KBM-7 (cell line): Measurements from ENCODE around the gene OR13C3.
"Not testable (repeated sequence)": the region's sequence is repeated elsewhere in the genome, so short reads cannot be mapped to it uniquely, and the experiment has no call there.

Source experiments
- DNase-seq: peaks from one replicate; pipeline ENCODE4 v3.0.0-alpha.2; 2015
- in situ Hi-C: fragments of 300-500 bp; cut with MboI; formaldehyde crosslinking; loops from 2 replicates; pipeline ENCODE4 v1.14.3; 2020; ENCODE audit warnings: low sequenced_read_pairs, low pct_unique_long_range_greater_than_20kb, mixed read lengths

Gene OR13C3

DNA sequence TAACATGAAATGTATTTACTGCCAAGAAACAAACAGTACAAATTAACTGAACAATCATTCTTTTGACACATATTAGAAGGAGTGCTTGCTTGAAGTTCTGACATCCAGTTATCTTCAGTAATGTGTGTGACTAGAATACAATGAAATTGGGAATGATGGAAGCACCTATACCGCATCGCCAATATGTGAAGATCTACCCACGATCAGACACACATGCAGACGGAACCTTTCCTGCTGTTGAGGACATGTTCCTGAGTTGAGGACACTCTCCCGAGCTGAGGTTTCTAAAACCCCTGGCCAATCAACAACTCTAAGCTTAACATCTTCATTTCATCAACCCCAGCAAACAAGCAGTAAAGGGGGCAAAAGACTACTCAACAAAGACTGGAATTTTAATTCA, at the start of gene OR13C3:
Gene OR13C3 (minus strand): TSS at position 101 of the 400 bp plus-strand sequence. CDS start 133 bp downstream, outside the sequence.
- no peak for DNase-seq
- in situ Hi-C loops: no loop called here

DNA sequence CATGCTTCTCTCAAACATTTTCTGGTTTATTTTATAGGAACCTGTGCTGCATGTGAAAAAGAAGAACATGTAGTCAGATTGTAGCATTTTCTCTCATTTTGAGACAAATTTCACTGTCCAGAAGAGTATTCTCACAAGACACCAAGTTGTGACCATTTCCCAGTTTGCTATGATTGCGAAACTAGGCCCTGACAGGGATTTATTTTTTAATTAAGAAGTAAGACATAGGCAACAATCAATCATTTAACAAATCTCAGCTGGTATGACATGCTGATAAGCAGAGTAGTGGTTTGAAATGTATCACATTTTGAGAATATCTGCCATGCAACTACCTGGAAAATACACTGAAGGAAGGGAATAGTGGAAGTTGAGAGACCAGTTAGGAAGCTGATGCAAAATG, 43.9 kb upstream of the OR13C3 start:
- in situ Hi-C loops: no loop called here
- DNase-seq: no peak

DNA sequence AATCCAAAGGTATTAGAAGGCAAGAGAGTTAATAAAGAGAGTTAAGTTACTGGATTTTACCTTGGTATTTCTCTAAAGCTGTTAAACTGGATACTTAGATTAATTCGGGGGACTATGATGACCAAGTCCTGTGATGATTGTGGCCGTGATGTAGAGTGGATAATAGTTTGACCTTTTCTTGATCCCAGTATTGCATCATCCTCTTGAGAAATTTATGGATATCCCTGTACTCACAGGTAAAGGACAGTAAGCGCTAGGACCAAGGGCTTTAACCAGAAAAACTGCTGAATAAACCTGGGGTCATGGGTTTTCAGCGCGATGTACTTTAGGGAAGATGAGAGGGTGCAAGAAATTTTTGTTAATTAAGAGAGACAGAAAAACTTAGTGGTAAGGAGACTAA, 40.6 kb upstream of the OR13C3 start:
- in situ Hi-C loops: no loop called here
- no peak for DNase-seq

DNA sequence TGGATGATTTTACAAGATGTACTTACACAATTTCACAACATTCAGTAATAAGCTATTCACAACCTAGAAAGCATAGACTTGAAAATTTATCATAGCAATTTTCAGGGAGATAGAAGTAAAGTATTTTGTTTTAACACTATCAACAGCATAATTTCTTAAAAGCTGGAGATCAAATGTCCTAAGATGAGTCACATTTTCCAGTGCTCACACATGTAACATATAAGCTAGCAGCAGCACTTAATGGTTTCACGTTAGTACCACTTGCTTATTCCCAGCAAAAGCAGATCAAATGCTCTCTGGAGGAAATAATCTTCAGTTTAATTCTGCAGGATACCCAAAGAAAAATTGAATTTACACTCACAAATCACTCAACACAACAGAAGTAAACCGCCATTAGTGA, 38.8 kb upstream of the OR13C3 start:
- DNase-seq: no peak
- in situ Hi-C loops: no loop called here

DNA sequence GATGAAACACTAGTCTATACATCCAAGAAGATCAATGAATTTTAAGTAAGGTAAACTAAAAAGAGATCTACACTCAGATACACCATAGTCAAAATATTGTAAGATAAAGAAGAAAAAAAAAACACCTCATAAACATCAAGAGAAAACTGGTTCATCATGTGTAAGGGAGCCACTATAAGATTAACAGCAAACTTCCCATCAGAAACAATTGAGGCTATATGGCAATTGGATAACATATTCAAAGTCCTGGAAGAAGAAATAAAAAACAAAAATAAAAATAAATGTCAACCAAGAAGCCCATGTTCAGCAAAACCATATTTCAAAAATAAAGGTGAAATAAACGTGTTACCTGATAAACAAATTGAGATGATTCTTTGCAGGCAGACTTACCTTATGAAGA, 36.0 kb upstream of the OR13C3 start:
- no peak for DNase-seq
- in situ Hi-C loops: no loop called here

DNA sequence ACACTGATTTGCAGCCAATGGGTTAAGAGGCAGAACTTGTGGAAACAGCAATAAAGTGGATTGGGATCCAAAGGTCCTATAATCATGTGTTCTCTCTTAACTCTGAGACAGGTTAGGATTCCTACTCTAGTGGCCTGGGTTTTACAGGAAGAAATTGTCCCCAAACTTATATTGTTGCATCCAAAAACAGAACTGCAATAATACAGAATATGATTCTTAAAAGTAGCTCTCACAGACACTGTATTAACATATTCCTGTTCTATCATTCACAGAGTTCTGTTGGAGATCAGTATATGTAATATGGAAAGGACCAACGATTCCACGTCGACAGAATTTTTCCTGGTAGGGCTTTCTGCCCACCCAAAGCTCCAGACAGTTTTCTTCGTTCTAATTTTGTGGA, 32.2 kb upstream of the OR13C3 start, which contains the start of gene OR13C8:
Gene OR13C8 (plus strand): TSS at position 301 of the 400 bp plus-strand sequence. CDS start 0 bp downstream, at position 301.
- in situ Hi-C loops: no loop called here
- DNase-seq: no peak

DNA sequence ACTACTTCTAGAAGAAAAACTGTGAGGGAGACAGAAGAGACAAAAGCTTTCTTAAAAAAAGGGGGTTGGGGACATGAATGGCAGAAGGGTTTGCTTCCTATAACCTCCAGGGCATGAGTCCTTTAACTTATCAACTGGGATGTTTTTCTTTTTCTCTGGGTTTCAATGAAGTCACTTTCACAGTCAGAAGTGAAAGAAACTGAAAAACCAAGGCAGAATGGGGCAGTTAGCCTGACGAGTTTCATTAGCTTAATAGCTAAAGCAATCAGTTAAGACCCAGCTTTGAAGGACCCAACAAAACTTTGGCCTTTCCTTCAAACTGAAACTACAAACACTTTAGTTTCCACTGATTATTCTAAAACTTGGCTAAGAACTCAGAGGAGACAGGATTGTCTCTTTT, 27.7 kb upstream of the OR13C3 start:
- in situ Hi-C loops: no loop called here
- no peak for DNase-seq

DNA sequence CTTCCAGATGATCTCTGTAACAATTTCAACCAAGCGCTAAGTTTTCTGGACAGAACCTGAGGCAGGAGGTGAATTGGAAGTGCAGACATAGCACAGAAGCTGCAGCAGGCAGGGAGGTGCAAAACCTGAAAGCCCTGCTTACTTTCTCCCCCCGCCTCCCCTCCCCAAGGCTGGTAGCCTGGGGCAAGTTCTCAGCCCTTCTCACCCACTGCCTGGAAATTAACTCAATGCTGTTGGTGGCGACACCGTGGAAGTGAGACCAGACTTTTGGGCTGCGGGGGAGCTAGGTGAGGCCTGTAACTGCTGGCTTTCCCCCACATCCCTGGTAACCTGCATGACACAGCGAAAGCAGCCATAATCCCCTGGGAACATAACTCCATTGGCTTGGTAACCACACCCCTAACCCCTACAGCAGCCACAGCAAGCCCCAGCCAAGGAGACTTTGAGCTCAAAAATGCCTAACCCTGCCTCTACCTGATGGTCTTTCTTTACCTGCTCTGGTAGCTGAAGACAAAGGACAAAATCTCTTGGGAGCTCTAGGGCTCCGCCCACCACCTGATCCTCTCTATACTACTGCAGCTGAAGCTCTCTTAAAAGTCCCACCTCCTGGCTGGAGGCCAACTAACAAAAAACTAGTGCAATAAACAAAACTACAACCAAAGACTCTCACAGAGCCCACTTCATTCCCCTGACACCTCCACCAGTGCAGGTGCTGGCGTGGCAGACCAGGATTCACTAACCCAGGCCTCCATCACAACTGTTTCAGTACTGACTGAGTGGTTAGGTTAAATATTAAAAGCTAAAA, 20.4 kb upstream of the OR13C3 start:
- in situ Hi-C loops: no loop called here
- DNase-seq: no peak

DNA sequence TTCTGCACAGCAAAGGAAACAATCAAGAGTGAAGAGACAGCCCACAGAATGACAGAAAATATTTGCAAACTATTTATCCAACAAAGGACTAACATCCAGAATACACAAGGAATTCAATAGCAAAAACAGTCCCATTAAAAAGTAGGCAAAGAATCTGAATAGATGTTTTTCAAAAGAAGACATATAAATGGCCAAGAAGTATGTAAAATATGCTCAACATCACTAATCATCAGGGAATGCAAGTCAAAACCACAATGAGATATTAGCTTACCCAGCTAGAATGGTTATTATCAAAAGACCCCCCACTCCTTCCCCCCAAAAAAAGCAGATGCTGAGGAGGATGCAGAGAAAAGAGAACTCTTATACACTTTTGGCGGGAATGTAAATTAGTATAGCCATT, 18.9 kb upstream of the OR13C3 start:
- DNase-seq: no peak
- in situ Hi-C loops: no loop called here

DNA sequence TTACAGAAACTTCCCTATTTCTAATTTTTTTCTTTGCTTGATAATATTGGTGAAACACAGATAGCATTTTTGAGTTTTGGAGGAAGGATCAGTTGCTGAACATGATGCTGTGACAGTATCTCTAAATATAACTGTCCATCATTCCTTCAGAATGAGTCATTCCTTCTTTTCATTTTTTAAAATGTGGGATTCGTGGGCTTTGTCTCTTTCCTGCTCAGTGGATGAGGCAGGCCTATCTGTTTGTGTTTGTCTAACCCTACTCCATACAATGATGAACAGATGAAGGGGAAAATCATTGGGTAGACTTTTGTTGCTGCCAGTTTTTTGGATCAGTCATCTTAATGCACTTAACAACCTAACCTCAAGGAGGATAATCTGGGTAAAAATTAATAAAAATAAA, 16.6 kb upstream of the OR13C3 start:
- in situ Hi-C loops: no loop called here
- no peak for DNase-seq

DNA sequence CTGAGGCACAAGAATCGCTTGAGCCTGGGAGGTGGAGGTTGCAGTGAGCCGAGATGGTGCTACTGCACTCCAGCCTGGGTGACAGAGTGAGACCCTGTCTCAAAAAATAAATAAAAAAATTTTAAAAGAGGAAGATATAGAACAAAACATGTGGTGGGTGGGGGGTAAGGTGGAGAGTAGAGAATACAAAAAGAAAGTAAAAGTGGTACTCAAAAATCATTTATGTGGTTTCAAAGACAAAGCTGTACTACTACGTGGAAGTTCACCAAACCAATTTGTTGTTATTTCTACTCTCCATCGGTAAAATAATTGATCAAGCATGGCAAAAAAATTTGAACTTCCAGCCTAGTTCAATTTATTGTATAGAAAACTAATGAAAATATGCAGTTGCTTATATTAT, 8.0 kb upstream of the OR13C3 start:
- no peak for DNase-seq
- in situ Hi-C loops: no loop called here

DNA sequence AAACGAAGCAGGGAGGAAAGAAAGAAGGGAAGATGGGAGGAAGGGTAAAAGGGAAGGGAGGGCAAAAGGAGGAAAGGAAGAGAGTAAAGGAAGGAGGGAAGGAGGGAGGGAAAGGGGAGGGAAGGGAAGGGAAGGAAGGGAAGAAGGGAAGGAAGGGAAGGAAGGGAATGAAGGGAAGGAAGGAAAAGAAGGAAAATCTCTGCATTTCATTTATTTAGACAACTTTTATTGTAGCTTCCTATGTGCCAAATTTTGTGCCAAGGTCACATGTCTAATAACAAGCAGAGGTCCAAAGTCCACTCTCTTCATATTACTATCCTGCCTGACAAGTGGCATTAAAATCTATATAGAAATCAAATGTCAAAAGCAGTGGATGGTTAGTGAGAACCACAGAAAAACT, 2.6 kb upstream of the OR13C3 start:
- DNase-seq: no peak
- in situ Hi-C loops: no loop called here

DNA sequence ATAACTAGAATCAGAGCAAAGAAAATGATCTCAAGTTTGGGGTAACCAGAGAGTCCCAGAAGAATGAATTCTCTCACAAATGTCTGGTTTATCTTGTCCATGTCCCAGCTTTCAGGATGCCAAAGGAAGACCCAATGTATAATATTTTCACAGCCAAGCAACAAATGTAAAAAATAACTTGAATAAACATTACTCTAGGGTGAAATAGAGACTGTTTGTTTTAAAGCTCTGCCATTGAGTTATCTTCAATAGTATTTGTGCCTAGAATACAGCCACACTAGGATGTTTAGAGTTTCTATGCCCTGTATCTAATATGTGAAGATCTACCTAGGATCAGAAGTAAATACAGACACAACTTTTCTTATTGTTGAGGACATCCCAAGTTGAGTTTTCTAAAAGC, 9.5 kb downstream of the OR13C3 start, which contains the start of gene OR13C4:
Gene OR13C4 (minus strand): TSS at position 101 of the 400 bp plus-strand sequence. CDS start 0 bp downstream, at position 101.
- in situ Hi-C loops: no loop called here
- DNase-seq: no peak

DNA sequence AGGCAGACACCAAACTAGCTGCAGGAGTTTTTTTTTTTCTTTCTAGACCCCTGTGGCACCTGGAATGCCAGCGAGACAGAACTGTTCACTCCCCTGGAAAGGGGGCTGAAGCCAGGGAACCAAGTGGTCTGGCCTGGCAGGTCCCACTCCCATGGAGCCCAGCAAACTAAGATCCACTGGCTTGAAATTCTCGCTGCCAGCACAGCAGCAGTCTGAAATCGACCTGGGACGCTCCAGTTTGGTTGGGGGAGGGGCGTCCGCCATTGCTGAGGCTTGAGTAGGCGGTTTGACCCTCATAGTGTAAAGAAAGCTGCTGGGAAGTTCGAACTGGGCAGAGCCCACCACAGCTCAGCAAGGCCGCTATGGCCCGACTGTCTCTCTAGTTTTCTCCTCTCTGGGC, 16.4 kb downstream of the OR13C3 start:
- DNase-seq, in situ Hi-C loops: not testable (repeated sequence)

DNA sequence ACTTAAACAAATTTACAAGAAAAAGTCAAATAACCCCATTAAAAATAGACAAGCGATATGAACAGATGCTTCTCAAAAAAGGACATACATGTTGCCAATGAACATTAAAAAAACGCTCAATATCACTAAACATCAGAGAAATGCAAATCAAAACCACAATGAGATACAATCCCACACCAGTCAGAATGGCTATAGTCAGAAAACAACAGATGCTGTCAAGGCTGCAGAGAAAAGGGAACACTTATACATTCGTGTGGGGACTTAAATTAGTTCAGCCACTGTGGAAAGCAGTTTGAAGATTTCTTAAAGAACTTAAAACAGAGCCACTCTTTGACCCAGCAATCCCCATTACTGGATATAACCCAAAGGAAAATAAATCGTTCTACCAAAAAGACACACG, 21.8 kb downstream of the OR13C3 start:
- in situ Hi-C loops: no loop called here
- DNase-seq: no peak

DNA sequence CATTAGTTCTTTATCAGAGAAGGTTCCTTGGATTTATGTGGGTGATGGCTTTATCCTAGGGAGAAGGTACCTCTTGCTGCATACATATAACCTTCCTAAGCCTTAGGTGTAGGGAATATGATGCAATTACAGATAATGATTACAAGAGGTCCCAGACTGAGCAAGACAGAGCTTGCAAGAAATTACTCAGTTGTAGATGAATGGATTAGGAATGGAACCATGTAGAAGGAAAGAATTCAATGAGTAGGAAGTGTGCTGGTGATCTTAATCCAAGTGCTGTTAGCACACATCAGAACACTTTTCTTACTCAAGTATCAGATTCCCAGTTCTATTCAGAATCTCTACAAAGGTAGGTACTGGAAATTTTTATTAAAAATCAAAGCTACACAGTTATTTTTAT, 30.1 kb downstream of the OR13C3 start:
- DNase-seq: no peak
- in situ Hi-C loops: no loop called here

DNA sequence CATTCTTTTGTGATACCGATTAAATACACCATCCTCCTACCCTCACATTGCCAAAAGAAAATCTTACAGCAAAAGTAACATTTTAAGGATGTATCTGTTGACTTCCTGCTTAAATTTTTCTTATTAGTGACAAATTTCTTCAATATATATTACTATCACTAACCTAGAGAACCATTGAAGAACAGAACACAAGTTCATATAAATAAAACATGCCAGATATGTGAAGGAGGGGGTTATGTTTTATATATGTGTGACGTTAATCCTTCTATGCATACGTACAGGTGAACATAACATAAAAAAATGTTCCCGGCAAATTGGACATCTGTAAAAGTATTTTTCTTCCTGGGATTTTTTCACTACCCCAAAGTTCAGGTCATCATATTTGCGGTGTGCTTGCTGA, 32.7 kb downstream of the OR13C3 start, which contains the start of gene OR13F1:
Gene OR13F1 (plus strand): TSS at position 301 of the 400 bp plus-strand sequence. CDS start 0 bp downstream, at position 301.
- DNase-seq: no peak
- in situ Hi-C loops: no loop called here

DNA sequence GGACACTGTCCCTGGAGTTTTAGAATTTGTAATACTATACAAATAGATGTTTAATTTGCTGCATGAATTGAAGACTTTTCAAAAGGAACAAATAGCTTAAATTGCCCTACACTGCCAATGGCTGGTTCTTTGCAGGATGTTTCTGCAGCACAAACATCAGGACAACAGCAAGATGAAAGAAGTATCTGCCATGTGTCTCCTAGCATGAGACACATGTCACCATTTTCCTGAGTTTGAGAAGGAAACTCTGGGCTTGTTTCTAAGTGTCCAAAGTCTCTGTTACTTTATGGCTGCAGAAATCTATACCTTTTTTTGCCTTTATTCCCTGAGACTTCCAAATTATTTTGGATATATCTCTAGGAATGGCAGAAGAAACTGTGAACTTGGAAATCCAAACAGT, 33.2 kb downstream of the OR13C3 start:
- DNase-seq: no peak
- in situ Hi-C loops: no loop called here

DNA sequence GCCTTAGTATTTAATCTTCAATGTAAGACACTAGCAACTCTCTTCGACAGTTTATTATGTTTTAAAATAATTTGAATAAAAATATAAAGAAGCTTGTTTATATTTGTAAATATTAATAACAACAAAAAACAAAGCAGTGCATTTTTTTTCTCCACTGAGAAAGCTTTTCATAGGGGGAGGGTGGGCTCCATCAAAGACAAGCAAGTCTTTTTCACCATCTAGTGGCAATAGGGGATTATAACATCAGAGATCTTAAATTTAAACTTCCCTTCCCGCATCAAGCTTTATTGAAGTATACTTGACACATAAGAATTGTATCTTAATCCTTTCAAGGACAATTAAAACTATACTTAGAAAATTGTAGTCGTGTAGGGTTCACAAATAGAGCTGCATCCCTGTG, 41.8 kb downstream of the OR13C3 start:
- peak; percentile 14 for DNase-seq
- in situ Hi-C loops: no loop called here
